ENCODE results near the gene CHD5.

The CHD5 gene

GRCh38 chr1:6167391-6168303 is 12.5 kb downstream of the CHD5 start:
- Histone ChIP-seq H3K4me3 (replicated peaks; ENCODE audit: low read depth, low read length) (no peak overlapping the region), H3K36me3 (ENCODE audit: control insufficient read depth, insufficient read depth, low read length) (no peaks in the 10 kb centered on the region), H3K27me3 (replicated peaks; ENCODE audit: control insufficient read depth, insufficient read depth, low read length) (peaks cover 3% of the 10 kb centered on the region)
- TF ChIP-seq CTCF (IDR thresholded peaks at IDR 0.05; ENCODE audit: insufficient read depth, low read length, poor library complexity, severe bottlenecking) = no peak
- DNase-seq (ENCODE audit: extremely low read depth, insufficient read length) = no peak

GRCh38 chr1:6166655-6167390 is 13.3 kb downstream of the CHD5 start:
- Histone ChIP-seq H3K36me3 (ENCODE audit: control insufficient read depth, insufficient read depth, low read length) (no peaks in the 10 kb centered on the region), H3K27me3 (replicated peaks; ENCODE audit: control insufficient read depth, insufficient read depth, low read length) (peaks cover 3% of the 10 kb centered on the region), H3K4me3 (replicated peaks; ENCODE audit: low read depth, low read length) (no peak overlapping the region)
- DNase-seq (ENCODE audit: extremely low read depth, insufficient read length) = no peak
- TF ChIP-seq CTCF (IDR thresholded peaks at IDR 0.05; ENCODE audit: insufficient read depth, low read length, poor library complexity, severe bottlenecking) = no peak

GRCh38 chr1:6166221-6166620 is 13.9 kb downstream of the CHD5 start:
- H3K27me3 ChIP-seq (replicated peaks; ENCODE audit: control insufficient read depth, insufficient read depth, low read length) = peaks cover 3% of the 10 kb centered on the region
- H3K36me3 ChIP-seq (ENCODE audit: control insufficient read depth, insufficient read depth, low read length) = no peaks in the 10 kb centered on the region
- no peak for TF ChIP-seq CTCF (IDR thresholded peaks at IDR 0.05; ENCODE audit: insufficient read depth, low read length, poor library complexity, severe bottlenecking)
- DNase-seq (ENCODE audit: extremely low read depth, insufficient read length) = no peak
- no peak overlapping the region for H3K4me3 ChIP-seq (replicated peaks; ENCODE audit: low read depth, low read length)

GRCh38 chr1:6165441-6165985 is 14.6 kb downstream of the CHD5 start:
- Histone ChIP-seq H3K27me3 (replicated peaks; ENCODE audit: control insufficient read depth, insufficient read depth, low read length) (peaks cover 3% of the 10 kb centered on the region), H3K4me3 (replicated peaks; ENCODE audit: low read depth, low read length) (no peak overlapping the region), H3K36me3 (ENCODE audit: control insufficient read depth, insufficient read depth, low read length) (no peaks in the 10 kb centered on the region)
- DNase-seq (ENCODE audit: extremely low read depth, insufficient read length) = no peak
- no peak for TF ChIP-seq CTCF (IDR thresholded peaks at IDR 0.05; ENCODE audit: insufficient read depth, low read length, poor library complexity, severe bottlenecking)

- DNase-seq (ENCODE audit: extremely low read depth, insufficient read length) = no peak
- no peak for TF ChIP-seq CTCF (IDR thresholded peaks at IDR 0.05; ENCODE audit: insufficient read depth, low read length, poor library complexity, severe bottlenecking)
- peaks cover 3% of the 10 kb centered on the region for H3K27me3 ChIP-seq (replicated peaks; ENCODE audit: control insufficient read depth, insufficient read depth, low read length)
- no peak overlapping the region for H3K4me3 ChIP-seq (replicated peaks; ENCODE audit: low read depth, low read length)
- no peaks in the 10 kb centered on the region for H3K36me3 ChIP-seq (ENCODE audit: control insufficient read depth, insufficient read depth, low read length)
These were observed 15.1 kb downstream of the CHD5 start for GRCh38 chr1:6165027-6165426.
